HuH-7 (cell line): Measurements from ENCODE around the gene SLC15A1.
A peak's percentile ranks its signal among the peaks of the same experiment; 100 is the strongest.

Experiments used
- DNase-seq: peaks from one replicate; pipeline ENCODE4 v3.0.0; 2011; ENCODE audit warnings: low spot score

Gene SLC15A1

DNA sequence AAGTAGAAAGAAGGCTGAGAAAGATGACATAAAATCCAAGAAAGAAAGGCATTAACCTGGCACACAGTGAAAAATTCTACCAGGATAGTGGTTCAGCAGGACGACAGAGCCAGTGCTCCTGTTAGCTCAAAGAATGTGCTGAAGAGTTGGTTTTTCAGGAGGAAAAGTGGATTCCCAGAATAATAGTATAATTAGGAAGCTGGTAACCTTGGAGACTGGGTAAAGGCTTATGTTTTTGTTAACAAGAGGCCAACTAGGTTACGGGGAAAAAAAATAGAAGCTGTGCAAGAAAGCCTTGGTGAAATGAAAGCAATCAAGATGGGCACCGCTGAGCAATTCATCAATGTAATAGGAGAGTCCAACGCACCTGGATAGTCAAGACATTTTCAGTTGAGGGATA lies 54.7 kb downstream of the SLC15A1 start:
- no peak for DNase-seq

DNA sequence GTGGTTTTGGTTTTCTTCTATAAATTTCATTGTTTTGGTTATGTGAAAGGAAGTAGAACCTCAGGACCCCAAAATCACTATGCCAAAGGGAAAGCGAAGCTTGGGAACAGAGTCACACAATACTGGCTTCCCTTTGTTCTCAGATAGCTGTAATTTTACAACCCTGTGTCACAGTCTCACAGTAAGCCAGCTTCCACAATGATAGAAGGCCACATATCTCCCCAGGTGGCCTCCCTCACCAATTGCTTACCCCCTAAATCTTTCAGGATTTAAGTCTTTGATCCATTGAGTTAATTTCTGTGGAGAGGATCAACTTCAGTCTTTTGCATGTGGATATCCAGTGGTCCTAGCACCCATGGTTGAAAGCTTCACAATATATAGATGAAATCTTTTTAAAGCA lies 58.7 kb downstream of the SLC15A1 start:
- no peak for DNase-seq

DNA sequence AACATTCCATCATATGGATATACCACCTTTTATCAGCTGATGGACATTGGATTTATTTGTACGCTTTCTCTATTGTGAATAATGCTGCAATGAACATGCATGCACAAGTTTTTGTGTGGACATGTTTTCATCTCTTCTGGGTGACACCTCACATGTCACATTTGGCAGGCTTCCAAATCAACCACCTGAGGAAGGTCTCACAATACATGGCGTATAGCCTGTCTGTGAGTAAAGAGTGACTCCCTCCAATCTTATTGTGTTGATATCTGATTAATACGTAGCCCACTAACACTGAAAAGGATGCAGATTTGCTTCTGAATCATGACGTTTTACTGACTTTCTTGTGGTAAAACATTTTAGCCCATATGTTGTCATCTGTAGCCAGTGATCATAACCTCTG lies 61.1 kb downstream of the SLC15A1 start:
- no peak for DNase-seq

DNA sequence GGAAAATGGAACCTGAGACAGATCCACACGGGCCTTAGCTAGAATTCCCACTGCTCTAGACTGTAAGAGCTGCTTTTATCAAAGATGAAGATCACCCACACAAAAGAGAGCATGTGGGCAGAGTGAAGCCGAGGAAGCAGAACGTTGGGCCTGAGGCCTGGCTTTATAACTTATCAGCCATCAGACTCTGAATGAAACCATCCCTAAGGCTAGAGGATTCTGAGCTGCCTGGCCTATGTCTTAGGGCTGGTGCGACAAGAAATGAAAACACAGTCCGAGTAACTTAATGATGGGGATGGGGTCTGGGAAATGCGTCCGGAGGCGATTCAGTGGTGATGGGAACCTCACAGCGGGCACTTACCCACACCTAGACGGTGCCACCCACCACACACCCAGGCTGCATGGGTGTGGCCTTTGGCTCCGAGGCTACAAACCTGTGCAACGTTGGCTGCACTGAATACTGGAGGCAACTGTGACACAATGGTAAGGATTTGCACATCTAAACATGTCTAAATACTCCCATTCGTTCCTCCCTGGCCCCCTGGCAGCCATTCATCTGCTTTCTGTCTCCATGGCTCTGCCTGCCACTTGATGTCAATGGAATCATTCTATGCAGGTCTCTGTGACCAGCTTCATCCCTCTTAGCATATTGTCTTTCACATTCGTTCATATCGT lies 62.0 kb downstream of the SLC15A1 start:
- DNase-seq: no peak

DNA sequence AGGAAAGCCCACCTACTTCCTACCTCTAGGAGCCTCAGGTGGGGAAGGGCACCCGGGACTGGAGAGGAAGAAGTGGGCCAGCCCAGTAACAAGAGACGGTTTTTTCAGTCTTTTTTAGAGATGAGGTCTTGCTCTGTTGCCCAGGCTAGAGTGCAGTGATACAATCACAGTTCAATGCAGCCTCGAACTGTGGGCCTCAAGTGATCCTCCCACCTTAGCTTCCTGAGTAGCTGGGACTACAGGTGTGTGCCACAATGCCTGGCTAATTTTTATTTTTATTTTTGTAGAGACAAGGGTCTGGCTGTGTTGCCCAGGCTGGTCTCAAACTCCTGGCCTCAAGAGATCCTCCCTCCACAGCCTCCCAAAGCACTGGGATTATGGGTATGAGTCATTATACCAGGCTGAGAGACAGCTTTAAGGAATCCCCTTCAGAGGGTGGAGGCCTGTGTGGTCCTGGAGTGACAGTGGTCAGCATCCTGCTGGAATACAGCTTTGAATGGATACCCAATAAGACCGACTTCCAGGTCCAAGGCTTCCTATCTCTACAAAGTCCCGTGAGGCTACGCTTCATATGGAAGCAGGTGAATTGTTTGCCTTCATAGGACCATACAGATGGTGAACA lies 63.0 kb downstream of the SLC15A1 start:
- no peak for DNase-seq

DNA sequence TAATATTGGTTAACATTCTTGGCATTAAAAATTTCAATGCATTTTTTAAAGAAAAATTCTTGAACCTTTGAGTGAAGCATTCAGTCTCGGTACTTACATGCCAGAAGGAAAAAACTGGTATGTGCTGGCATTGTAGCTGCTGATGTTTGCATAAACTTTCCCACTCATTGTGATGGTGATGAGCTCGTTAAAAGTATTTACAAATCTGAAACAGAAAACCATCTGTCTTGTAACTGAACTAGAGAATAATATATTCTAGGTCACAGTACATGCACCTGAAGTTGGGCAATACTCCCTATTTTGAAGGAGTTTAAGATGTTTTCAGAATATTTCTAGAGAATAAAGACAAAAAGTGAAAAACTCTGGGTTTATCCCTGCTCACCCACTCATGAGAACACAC lies 64.1 kb downstream of the SLC15A1 start:
- no peak for DNase-seq

DNA sequence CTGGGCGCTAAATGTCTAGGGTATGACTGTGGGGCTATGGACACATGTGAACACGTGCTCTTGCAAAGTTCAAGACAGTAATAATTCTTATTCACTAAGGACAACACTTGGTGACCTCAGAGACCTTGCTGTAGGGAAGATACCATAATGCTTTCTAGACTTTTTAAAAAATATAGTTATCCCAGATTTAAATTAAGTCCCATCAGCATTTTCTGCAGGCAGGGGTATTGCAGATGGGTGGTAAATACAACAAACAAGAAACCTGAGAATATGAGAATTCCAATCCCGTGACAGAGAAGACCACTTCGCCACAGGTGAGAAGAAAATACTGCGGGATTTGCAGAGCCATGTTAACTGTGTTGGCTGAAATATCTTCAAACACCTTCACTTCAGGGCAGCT lies 65.2 kb downstream of the SLC15A1 start:
- no peak for DNase-seq

DNA sequence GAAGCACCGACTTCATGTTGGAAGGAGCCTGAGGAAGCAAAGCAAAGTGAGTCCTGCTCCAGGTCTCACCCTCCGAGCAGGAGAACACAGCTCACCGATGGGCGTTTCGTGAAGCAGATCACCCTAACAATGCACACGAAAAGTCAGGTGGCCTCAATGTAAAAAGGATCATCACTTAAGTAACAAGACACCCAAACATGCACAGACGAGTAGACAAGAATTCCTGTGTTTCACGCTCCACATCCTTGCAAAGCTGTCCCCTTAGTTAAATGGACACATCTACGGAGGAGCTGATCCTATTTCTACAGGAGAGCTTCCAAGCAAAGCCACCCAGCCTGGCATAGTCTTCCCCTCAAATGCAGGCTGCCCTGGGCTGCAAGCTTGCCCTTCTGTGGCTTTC lies 66.2 kb downstream of the SLC15A1 start:
- no peak for DNase-seq

DNA sequence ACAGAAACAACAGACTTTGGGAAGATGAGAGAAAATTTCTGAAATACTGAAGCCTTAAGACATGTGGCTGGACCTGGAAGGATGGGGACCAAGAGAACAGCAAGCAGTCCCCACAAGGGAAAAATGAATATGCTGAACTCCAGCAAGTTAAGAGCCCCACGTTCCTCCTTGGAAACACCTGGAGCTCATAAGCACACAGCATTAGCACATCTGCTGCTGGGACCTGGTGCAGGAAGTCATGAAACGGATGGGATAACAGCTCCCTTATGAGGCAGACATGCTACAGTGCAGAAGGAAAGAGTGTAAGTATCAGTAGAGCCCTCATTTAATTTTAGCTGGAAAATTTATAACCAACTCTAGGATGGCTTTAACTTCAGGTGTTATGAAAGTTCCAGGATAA lies 67.3 kb downstream of the SLC15A1 start:
- no peak for DNase-seq

DNA sequence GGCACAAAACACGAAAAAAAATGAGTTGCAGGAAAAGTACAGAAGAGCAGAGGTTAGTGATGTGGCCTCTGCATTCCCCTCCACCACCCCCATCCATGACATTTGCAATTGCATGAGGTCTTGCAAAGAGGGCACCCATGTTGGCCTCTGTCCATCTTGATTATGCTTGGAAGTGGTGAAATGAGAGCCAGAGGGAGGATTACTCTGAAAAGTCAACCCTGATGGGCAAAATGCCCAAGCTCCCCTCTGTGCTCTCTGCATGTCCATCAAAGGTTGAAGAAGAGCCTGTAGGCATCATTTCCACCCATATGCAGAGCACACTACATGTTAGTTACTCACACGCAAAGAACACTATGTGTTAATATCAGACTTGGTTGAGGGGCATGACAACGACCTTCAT lies 71.4 kb downstream of the SLC15A1 start:
- no peak for DNase-seq

DNA sequence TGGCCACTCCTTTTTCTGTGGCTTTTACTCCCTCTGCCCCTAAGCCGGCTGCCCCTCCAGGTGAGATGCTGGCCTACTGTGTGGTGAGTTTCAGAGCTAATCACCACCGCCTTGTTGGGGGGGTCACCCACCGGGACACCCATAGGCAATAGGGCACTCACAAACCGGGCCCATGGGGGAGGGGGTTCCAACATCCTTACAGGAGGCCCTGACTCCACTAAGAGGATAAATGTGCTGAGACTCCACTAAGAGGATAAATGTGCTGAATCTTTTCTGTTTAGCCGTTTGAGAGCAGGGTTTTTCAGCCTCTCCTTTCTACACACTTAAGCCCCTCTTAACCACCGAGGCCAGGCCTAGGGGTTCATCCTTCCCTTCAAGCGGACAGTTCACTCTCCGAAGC lies 73.7 kb downstream of the SLC15A1 start:
- DNase-seq: no peak

DNA sequence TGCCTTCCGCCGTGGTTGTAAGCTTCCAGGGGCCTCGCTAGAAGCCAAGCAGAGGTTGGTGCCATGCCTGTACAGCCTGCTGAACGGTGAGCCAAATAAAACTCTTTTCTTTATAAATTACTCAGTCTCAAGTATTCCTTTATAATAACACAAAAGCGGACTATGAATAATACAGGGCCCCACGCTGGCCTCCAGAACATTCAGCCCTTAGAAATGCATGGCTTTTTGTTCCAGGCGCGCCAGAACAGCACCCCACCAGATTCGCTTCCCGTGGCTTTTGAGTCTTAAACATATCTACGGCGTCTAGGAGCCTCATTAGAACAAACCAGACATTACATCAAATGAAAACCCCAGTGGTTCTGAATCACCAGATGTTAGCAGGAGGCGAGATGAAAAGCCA lies 75.1 kb downstream of the SLC15A1 start:
- DNase-seq: no peak

DNA sequence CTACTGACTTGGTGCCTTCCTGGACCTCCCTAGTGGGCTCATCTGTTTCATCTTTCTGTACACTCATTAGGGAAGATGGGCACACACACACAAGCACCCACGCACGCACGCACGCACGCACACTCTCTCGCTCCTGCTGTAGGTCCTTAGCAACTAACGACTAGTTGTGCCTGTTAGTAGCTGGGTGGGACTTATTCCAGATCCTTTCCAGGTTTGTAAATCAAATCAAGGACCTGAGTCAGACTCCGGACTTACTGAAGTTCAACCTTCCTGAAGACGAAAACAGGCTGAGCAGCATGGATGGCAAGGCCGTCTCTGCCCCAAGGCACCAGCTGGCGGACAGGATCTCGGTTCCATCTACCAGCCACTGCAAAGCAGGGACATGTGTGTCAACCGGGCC lies 76.2 kb downstream of the SLC15A1 start:
- DNase-seq: no peak

DNA sequence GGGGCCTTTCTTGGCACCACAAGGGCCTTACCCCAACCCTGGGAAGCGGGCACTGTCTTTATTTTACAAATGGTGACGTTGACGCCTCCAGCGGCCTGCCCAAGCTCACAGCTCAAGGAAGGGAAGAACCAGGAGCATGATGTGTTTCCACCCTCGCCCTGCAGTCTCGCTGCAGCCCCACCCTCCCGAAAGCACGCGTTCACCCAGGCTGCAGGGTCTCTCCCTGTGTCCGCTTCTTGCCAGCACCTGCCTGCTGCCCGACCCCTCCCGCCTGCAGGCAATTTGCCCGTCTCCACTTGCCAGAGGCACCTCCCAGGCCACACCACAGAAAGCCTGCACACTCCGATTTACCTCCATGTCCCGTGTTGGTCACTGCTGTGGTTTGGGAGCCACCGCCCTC lies 76.6 kb downstream of the SLC15A1 start:
- DNase-seq: no peak

DNA sequence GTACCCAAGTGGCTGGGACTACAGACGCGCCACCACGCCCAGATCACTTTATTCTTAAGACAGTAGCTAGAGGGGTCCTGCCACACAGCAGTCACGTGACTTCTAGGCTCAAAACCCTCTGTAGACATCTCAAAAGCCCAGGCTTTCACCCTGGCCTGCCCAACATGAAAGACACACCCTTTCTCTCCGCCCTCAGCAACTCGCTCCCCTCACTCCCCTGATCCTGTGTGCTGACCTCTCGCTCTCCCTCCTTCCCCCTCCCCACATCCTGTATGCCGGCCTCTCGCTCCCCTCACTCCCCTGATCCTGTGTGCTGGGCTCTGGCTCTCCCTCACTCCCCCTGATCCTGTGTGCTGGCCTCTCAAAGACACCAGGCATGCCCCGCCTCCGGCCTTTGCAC lies 77.4 kb downstream of the SLC15A1 start:
- no peak for DNase-seq

DNA sequence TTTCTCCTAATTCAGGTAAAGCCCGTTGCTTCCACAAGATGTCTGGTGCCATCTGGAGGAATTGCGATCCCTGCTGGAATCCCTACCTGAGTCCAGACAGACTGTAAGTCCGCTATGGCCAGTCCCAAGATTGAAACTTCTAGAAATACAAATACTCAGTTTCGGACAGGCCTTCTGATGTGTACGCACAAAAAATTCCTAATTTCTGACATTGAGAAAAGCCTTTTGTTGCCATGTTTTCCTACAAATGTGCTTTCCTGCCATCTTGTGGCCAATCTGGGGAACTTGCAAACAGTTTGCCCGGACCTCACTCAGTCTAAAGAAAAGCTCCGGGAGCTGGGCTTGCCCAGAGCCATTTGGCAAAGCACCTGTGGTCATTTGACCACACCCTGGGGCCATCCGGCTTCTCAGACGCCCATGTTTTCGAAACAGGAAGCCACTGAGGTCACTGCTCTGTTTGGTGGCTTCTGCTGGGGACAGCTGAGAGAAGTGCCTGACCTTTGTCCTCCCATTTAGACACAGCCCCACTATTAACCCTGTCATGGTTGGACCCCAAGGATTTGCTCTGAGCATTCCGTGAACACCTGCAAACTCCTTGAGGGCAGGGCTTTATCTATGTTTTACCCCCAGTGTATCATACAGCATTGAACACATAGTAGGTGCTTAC lies 79.4 kb downstream of the SLC15A1 start:
- peak; percentile 40 for DNase-seq

DNA sequence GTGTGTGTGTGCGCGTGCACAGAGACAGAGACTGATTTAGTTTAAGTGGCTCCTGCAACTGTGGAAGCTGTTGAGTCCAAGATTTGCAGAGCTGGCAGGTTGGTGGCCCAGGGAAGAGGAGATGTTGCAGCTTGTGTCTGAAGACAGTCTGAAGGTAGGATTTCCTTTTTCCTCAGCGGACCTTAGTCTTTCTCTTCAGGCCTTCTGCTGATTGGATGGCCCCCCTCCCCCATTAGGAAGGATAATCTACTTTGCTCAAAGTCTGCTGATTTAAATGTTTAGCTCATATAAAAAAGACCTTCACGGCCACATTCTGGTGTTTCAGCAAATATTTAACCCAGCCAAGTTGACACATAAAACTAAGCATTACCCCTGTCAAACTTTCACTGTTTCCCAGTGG lies 84.3 kb downstream of the SLC15A1 start:
- DNase-seq: no peak

DNA sequence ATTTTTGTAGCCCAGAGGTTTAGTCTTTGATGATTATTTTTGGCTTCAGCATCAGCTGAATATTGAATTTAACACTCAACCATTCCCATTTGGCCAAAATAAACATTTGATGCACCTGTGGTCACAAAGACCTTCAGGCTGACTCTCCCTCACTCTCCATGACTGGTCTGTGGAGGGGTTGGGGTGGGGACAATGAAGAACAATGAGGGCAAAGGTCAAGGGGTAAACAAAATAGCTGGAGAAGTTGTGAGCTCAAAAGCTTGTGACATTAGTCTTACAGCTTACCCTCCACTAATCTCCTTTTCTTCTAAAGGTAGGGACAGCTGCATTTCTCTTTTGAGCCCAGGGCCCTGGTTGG lies 86.9 kb downstream of the SLC15A1 start:
- DNase-seq: no peak

DNA sequence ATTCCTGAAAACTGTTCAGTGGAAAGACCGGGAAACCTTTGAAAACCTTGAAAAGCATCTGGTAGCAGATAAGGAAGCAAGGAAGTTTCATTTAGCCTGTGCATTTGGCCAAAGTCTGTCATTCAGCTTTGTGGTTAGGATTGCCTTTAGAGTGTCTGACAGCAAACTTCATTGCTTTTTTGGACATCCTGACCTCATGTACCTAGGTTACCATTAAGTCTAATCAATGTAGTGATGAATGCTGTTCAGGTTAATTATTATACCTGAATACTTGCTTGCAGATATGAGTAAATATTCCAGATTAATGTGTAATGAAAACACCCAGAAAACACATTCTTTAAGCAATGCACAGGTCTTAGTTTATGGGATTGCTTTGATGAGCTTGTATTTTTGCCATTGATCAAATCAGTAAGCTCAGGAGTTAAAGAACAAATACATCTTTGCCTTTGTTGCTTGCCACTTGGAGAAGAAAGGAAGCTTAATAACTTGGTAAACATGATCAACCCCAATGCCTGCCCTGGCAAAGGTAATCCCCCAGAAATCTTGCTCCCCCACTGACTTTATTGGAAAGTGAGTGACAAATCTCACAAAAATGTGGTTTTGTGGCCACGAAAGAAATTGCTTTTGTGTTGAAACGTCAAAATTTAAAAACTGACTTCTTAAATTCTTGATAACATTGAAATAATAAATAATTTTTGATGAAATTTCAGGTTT lies 87.4 kb downstream of the SLC15A1 start:
- no peak for DNase-seq

DNA sequence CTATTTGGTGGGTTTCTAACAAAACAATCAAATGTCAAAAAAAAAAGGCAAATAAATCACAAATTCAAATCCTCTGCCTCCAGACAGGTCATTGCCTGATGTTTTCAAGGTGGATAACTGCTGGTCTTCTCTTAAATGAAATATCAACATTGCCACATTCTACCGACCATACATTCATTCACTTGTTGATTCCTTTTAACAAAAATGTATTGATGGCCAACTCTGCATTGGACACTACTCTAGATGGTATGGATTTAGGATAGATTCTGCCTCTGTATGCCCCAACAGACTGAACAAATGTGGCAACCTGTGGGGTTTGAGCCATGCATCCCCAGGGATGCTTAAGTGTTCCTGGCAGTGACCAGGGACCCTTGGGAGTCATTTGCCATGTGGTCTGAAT lies 88.0 kb downstream of the SLC15A1 start:
- DNase-seq: no peak

DNA sequence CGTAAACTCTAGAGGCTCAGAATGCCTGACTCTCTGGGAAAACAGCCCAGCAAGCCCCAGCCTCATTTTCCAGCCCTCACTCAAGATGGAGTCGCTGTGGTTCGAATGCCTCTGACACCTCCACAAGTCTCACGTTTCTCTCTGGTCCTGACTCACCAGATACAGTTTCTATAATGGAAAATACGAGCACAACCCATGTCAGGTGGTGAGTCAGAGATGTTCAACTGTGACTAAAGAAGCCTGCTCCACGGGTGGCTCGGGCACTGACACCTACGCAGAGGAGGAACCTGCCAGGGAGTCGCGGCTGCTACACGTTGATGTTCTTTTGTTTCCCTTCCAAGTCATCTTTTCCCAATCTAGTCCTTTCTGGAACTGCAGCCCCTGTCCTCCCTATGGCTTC lies 88.4 kb downstream of the SLC15A1 start:
- DNase-seq: no peak

DNA sequence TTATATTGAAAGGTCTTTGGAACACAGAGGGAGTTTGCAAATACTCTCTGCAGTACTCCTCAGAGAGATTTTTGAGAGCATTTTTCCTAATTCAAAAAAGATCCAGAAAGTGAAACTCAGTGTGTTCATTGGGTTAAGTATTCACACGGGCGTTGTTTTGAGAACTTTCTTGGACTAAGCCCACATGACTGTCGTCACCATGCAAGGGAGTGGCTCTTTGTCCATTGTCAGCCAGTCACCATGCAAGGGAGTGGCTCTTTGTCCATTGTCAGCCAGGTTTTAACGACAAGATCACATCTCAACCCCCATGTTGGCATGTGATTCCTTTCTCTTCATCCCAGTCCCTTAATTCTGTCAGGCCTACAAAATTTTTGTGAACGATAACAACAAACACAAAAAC lies 94.3 kb downstream of the SLC15A1 start:
- DNase-seq: no peak

DNA sequence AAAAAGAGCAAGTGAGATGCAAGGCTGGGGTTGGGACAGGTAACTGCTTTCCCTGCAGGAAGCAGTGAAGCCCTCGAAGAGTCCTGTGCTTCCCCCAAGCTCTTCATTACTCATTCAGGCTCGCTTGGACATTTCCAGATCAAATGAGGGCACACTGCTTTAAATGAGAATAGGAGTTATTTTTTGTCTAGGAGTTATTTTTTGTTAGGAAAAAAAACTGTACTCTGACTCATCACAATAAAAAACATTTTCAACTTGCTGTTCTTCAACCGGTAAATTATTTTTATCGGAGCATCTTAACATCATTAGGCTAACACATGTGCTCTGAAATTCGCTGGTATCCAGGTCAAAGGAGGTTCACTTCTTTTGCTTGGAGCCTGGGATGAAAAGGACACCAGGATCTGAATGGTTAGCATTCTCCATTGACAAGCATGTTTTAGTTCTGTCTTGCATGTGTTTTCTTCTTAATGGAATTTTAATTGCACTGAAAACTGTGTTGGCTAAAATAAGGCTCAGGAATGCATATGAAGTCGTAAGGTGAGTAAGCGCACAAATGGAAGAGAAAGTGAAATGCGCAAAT lies 94.9 kb downstream of the SLC15A1 start:
- DNase-seq: no peak
